HG03442 (cell line): ENCODE measurements around the gene CASP3.
"Not testable (repeated sequence)": the region's sequence is repeated elsewhere in the genome, so short reads cannot be mapped to it uniquely, and the experiment has no call there.

Source experiments
- ATAC-seq: cut with Tn5 transposase; IDR thresholded peaks from one replicate; pipeline ENCODE4 v1.9.1; 2021; ENCODE audit warnings: mild to moderate bottlenecking, moderate library complexity; ENCODE audit not compliant: unreplicated experiment

The CASP3 gene

DNA sequence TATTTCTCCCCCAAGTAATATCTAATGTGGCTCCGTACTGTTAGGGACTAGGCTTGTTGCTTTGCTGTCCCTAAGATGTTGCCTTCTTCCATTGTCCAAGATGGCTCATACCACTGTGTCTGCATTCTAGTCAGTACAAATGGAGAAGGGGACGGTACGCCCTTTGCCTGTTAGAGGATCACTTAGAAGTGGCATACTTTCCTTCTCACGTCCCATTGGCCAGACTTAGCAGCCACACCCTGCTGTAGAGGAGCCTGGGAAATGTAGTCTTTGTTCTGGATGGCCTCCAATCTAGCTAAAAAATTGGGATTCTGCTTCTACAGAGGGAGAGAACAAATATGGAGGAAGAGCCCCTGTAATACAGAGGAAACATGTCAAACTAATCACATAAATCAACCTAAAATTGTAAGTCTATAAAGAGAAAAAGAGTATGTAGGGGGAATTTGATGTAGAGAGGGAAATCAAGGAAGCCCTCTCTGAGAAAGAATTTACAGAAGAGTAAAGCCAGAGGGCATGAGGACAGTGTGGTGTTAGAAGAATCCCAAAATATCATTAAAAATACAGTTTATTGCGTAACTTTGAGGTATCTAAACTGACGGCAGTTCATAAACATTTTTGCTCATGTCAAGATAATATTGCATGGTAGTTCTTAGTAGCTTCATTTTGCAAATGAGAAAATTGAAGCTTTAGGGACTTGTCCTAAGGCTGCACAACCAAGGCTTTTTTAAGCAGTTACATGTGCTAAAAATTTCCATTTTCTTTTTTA is 15.4 kb upstream of the CASP3 start:
- ATAC-seq, result no peak

DNA sequence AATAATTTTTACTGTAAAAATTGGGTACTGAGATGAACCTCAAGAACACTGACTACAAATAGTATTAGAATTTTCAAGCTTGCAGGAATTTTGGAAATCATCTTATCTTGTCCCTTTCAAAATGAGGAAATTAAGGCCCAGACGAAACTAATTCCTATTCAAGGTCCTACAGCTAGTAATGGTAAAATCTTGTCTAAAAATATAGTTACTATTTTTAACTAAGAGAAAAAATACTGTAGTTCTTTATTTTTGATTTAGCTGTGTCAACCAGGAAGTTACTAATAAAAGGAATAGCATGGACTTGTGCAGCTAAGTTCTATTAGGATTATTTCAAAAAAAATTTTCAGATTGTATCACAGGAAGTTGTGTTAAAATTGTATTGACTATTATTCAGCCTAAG is 13.0 kb upstream of the CASP3 start:
- ATAC-seq, result no peak

GRCh38 chr4:184660978-184661377 is 11.7 kb upstream of the CASP3 start:
- ATAC-seq, result no peak

- not testable (repeated sequence) for ATAC-seq
These were observed 8.6 kb upstream of the CASP3 start for GRCh38 chr4:184657820-184658219.

DNA sequence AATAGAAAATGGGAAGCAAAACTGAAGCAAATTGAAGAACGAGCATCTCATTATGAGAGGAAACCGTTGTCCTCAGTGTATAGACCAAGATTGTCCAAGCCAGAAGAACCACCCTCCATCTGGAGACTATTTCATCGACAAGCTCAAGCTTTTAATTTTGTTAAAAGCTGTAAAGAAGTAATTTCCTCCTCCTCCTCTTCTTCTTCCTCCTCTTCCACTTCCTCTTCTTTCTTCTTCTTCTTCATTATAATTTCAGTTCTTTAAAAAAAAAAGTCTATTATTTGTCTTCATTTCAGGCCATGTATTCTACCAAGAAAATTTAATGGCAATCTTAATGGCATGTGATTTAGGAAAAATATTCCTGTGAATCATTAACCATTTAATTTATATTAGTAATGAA is 7.9 kb upstream of the CASP3 start:
- ATAC-seq, result no peak

GRCh38 chr4:184655889-184656869 is 6.9 kb upstream of the CASP3 start:
- no peak for ATAC-seq

GRCh38 chr4:184653650-184654049 is 4.4 kb upstream of the CASP3 start:
- ATAC-seq, result no peak

DNA sequence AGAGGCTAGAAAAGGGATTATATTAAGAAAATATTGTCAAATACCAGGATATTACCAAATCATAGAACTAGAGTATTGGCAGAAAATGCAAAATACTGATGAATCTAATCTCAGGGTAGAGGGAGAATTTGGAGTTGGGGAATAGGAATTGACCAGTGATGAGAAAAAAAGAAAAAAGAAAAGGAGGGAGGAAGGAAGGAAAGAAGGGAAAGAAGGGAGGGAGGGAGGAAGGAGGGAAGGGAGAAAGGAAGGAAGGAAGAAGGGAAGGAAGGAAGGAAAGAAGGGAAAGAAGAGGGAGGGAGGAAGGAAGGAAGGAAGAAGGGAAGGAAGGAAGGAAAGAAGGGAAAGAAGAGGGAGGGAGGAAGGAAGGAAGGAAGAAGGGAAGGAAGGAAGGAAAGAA is 3.4 kb upstream of the CASP3 start:
- not testable (repeated sequence) for ATAC-seq

GRCh38 chr4:184651899-184652298 is 2.7 kb upstream of the CASP3 start:
- no peak for ATAC-seq

DNA sequence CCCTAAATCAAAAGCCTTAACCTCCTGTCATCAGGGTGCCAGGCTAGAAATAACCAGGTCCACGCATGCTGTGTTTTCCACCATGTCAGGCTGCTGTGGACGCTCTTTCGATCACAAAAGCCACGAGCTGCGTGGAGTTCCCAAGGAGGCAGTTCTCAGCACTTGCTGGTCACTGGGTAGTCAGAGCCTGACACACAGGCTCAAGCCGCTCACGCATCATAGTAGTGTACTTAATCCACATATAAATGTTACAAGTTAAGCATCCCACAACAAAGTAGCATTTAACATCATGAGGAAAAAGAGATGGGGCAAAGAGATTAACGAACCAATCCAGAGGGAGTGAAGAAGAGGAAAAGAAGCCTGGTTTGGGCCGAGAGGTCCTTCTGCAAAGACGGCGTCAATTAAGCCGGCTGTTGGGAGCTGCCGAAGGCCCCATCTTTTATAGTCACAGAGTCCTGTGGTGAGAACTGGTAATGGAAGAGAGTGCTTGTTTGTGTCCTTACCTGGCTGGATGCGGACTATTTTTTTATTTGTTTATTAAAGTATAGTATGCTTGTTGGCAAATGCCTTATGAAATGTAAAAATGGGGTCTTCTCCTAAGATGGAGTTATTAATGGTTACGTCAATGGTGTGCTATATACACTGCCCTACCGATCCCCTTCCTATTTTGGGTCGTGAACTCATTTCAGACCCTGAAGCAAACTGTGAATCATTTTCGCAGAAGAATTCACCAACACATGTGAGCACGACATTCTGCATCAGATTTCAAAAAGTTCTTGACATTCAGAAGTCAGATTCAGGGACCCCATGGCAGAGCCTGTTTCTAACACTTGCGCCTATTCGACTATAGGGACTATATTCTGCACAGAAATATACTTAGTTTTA is 966 bp upstream of the CASP3 start:
- ATAC-seq, result peak; percentile 0

- peak; percentile 20 for ATAC-seq
These were observed 778 bp downstream of the CASP3 start for GRCh38 chr4:184648313-184649025.

- no peak for ATAC-seq
These were observed 1.3 kb downstream of the CASP3 start for GRCh38 chr4:184648054-184648312.

- no peak for ATAC-seq
These were observed 1.8 kb downstream of the CASP3 start for GRCh38 chr4:184647266-184648053.

DNA sequence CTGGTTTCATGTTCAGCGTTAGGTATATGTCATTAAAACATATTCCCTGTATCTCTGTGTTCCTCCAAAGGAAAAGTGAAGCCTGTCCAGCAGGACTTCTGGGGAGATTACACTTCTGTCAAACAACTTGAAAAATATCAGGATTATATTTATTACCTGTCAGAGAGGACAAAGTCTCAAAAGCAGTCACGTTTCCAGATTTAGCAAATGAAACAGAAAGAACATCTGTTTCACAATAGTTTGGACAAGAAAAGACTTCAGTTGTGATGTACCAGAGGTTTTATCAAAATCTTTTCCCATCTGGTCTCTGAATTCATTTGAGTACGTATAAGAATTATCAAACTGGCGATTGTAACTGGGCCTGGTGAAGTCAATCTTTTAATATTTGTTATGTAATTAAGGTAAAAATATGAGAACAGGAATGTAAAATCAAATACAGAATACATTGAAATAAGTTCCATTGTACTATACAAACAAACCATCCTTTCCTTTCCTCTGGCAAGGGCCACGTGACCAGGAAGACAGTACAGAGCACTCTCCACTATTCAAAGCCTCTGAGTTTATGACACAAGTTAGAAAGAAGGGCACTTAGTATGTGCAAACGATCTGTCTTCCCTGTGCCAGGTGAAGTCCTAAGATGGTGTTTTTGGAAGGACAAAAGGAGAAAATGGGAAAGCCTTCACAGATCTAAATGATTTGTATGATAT is 3.2 kb downstream of the CASP3 start:
- no peak for ATAC-seq

- ATAC-seq, result no peak
These were observed 4.5 kb downstream of the CASP3 start for GRCh38 chr4:184644553-184645307.

GRCh38 chr4:184643731-184644130 is 5.5 kb downstream of the CASP3 start:
- ATAC-seq, result no peak

GRCh38 chr4:184641451-184641850 is 7.8 kb downstream of the CASP3 start:
- no peak for ATAC-seq

GRCh38 chr4:184641022-184641421 is 8.2 kb downstream of the CASP3 start:
- no peak for ATAC-seq
